Choroid plexus epithelial cell (primary cell): ENCODE measurements around the gene SPECC1.

Experiments
- DNase-seq: peaks from one replicate; pipeline ENCODE4 v3.0.0-alpha.2; 2010; ENCODE audit warnings: low read depth
- H3K4me3 ChIP-seq: 2 replicates; pipeline ENCODE4 v1.5.1; 2011; ENCODE audit warnings: low read depth, mild to moderate bottlenecking, control low read depth, low read length, moderate library complexity
- TF ChIP-seq, protein P1 (sequence below): conservative IDR thresholded peaks from 2 replicates; pipeline ENCODE4 v1.5.1; 2011; ENCODE audit warnings: low read depth, mild to moderate bottlenecking, control low read depth, inconsistent platforms, low read length, moderate library complexity

The SPECC1 gene

DNA sequence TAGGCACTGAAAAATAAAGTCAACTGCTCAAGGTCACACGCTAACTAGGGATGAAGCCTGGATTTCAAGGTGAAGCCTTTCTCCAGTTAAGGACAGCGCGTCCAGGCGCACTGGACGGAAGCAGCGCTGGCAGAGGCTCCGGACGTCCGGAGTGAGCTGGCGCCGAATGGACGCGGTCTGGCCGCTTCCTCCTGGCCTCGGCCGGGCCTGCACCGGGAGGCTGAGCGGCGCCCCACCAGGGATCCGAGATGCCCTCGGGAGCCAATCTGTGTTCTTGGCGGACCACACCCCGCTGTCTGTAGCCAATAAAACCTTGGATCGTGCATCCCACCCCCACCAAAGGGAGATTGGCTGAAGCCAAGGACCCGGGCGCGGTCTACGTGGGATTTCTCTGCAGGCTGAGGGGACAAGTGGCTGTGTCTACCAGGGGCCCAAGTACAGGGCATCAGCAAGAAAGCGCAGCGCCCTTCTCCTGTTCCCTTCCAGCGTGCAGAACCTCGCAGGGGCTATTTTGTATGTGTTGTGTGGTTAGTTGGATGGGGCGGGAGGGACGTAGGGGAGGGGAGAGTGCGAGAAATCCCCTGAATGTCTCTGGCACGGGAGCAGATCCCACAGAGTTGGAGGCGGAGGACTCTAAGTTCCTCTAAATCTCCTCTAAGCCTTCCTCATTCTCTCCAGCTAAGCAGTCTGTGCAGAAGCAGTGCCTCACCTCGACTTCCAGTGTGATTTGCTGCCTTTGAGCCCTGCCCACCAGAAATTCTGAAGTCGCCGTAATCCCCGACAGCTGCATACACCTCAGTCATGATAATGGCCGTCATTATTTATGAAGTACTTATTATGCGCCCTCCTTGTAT, 29.0 kb upstream of the SPECC1 start:
- DNase-seq = peak; percentile 18
- H3K4me3 ChIP-seq = peak overlapping the region; percentile 11
- TF ChIP-seq, protein P1, sequence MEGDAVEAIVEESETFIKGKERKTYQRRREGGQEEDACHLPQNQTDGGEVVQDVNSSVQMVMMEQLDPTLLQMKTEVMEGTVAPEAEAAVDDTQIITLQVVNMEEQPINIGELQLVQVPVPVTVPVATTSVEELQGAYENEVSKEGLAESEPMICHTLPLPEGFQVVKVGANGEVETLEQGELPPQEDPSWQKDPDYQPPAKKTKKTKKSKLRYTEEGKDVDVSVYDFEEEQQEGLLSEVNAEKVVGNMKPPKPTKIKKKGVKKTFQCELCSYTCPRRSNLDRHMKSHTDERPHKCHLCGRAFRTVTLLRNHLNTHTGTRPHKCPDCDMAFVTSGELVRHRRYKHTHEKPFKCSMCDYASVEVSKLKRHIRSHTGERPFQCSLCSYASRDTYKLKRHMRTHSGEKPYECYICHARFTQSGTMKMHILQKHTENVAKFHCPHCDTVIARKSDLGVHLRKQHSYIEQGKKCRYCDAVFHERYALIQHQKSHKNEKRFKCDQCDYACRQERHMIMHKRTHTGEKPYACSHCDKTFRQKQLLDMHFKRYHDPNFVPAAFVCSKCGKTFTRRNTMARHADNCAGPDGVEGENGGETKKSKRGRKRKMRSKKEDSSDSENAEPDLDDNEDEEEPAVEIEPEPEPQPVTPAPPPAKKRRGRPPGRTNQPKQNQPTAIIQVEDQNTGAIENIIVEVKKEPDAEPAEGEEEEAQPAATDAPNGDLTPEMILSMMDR = no peak

DNA sequence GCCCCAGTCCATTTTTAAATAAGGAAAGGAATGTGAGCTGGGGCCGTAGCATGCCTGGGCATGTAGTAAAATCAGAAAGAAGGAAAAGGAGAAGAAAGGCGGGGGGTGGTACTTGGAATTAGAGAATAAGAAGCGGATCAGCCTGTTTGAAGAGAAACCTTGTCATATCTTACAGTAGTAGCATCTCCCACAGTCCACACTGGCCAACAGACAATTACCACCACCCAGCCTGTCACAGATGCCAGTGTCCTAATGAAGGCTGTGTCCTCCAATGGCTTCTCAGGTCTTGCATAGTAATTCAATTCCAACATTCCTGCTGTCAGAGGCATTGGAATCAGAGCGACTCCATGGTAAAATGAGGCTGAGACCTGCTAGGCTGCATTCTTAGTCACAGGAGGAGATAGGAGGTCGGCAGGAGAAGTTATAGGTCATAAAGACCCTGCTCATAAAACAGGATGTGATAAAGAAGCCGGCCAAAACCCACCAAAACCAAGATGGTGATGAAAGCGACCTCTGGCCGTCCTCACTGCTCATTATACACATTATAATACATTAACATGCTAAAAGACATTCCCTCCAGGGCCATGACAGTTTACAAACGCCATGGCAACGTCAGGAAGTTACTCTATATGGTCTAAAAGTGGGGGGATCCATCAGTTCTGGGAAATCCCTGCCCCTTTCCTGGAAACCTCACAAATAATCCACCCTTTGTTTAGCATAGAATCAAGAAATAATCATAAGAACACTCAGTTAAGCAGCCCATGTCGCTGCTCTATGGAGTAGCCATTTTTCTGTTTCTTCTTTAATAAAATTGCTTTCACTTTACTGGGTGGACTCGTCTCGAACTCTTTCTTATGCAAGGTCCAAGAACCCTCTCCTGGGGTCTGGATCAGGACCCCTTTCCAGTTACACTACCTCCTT, 22.0 kb upstream of the SPECC1 start:
- DNase-seq = no peak
- TF ChIP-seq, protein P1 = no peak
- no peak overlapping the region for H3K4me3 ChIP-seq

DNA sequence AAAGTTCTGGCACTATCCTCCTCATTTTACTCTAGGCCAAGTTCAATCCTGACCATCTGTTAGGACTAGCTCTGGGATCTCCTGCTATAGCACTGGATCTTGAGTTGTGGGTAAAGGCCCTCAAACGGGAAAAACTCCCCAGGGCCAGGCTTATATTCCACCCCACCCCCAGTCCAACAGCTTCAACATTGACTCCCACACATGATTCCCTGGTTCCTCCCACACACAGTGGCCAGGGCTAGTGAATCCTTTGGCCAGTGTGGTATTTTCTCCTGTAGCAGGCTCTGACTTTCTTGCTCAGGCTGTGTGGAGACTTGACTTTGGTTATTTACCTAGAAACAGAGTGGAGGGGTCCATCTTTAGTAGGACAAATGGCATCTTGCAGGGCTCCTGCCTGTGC, 21.3 kb upstream of the SPECC1 start:
- no peak for DNase-seq
- H3K4me3 ChIP-seq = no peak overlapping the region
- TF ChIP-seq, protein P1 = no peak

DNA sequence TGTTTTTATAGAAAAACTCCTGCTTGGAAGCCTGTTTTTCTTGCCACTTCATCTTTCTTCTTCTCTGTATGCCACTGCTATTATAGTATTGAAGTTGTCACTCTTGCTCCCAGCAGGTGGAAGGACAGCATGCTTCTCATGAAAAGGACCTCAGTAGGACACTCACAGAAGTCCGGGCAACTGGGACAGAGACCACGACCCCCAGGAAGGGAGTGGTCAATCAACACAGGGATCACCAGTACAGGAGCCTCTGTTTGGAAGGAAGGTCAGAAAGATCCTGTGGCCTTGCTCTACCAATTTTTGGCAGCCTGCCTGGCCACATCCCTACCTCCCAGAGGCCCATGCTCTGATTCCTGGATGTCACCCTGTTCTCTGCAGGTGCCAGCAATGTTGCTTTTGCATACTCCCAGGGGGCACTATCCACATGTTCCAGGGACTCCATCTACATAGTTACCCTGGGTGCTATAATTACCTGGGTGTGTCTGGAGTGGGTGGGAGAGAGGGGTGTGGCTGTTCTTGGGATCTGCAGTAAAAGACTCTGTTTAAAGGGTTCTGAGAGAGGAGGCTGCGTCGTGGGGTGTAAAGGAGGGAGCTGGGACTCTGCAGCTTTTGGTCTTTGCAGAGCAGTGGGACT, 17.8 kb upstream of the SPECC1 start:
- TF ChIP-seq, protein P1 = no peak
- no peak for DNase-seq
- H3K4me3 ChIP-seq = no peak overlapping the region

DNA sequence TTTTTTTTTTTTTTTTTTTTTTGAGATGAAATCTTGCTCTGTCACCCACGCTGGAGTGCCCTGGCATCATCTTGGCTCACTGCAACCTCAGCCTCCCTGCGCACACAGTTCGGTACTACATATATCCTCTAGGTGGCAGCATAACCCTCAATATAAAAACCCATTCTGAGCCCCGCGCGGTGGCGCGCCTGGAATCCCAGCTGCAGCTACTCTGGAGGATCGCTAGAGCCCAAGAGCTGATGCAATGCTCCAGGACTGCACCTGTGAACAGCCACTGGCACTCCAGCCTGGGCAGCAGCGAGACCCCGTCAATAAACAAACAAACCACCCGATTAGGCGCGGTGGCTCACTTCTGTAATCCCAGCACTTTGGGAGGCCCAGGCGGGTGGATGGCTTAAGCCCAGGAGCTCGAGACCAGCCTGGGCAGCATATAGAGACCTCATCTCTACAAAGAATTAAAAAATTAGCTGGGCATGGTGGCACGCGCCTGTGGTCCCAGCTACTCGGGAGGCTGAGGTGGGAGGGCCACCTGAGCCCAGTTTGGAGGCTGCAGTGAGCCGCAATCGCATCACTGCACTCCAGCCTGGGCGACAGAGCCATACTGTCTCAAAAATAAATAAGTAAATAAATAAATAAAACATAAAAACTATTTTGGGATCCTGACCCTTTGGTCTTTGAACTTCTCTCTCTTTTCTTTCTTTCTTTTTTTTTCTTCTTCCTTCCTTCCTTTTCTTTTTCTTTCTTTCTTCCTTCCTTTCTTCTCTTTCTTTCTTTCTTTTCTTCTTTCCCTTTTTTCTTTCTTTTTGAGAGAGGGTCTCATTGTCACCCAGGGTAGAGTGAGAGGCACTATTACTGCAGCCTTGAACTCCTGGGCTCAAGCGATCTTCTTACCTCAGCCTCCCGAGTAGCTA, 16.1 kb upstream of the SPECC1 start:
- peak; percentile 92 for DNase-seq
- TF ChIP-seq, protein P1 = peak; percentile 81
- H3K4me3 ChIP-seq = no peak overlapping the region

DNA sequence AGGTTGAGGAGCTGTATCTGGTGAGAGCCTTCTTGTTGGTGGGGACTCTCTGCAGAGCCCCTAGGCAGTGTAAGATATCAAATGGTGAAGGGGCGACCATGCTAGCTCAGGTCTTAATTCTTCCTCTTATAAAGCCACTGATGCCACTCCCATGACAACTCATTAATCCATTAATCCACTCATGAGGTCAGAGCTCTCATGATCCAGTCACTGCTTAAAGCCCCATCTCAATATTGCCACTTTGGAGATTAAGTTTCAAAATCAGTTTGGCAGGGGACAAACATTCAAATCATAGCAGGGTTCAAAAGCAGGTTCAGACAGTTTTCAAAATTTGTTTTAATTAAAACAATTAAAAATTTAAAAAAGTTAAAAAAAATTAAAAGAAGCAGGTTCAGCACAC, 13.1 kb upstream of the SPECC1 start:
- DNase-seq = no peak
- H3K4me3 ChIP-seq = no peak overlapping the region
- TF ChIP-seq, protein P1 = no peak
